ENCODE results near the gene MBP. TPM values are rescaled to one million over a fixed set of nuclear protein-coding genes. Genes with fewer than 3 reads are reported as not detected.

Gene MBP
- total and polyA plus RNA-seq, 2 of the 4 experiments (the other 2 are of a cell fraction) = 0.72 to 0.90 TPM

DNA sequence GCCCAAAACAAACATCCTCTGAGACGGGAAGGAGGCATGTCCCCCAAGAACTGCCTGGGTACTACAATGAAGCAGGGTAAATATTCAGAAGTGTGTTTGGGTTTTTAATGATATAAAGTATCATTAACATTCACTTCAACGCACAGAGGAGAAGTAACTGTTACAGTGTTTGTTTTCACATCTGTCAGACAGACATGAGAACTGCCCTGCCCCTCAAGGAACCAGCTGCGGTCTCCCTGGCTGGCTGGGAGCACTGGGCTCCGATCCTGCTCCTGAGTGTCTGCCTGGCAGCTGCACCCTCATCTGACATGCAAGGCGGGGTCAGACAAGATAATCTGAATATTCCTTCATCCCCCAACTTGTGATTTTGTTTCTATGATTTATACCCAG lies 75.6 kb downstream of the MBP start:
- Histone ChIP-seq H2AFZ (replicated peaks; ENCODE audit: low read length, poor library complexity) (peak overlapping the region; percentile 75), H3K4me1 (ENCODE audit: control insufficient read depth, insufficient read depth, low read length) (peaks cover 29% of the 10 kb centered on the region), H3K23ac (ENCODE audit: low read depth, low read length) (peak overlapping the region; percentile 13; the same call in 1 of the 2 replicates), H4K91ac (ENCODE audit: insufficient read depth, low read depth, low read length) (peak overlapping the region; percentile 86; the same call in 1 of the 2 replicates), H2BK15ac (ENCODE audit: low read depth, low read length) (peak overlapping the region; percentile 78; the same call in 2 of the 3 replicates), H4K8ac (ENCODE audit: low read depth in 2 of 2, low read length in 2 of 2) (peak overlapping the region; percentile 3 to 84; a peak in 3 of 4 replicates), H3K4ac (ENCODE audit: low read depth, low read length) (peak overlapping the region; percentile 79), H2AK5ac (ENCODE audit: low read depth, low read length) (peak overlapping the region; percentile 66), H3K9ac (ENCODE audit: low read depth, low read length) (no peak overlapping the region), H4K20me1 (ENCODE audit: insufficient read depth, low read length) (no peaks in the 10 kb centered on the region), H3K79me1 (ENCODE audit: low read depth in 1 of 2, low read length in 2 of 2) (no peaks in the 10 kb centered on the region; a peak in 1 of 4 replicates), H3K4me2 (ENCODE audit: low read depth, low read length) (no peak overlapping the region), H3K9me3 (ENCODE audit: control insufficient read depth, insufficient read depth, low read length) (no peaks in the 10 kb centered on the region), H2AK9ac (replicated peaks; ENCODE audit: low read depth, low read length, poor library complexity) (no peak overlapping the region), H2BK20ac (ENCODE audit: low read depth, low read length) (peak overlapping the region; percentile 84; the same call in 1 of the 2 replicates), H3K4me3 (ENCODE audit: insufficient read depth, low read depth, low read length) (no peak overlapping the region), H3K27ac (ENCODE audit: insufficient read depth, low read length) (peak overlapping the region; percentile 81; the same call in 1 of the 2 replicates), H3K56ac (ENCODE audit: extremely low read depth, insufficient read depth, low read length) (no peak overlapping the region), H2BK120ac (ENCODE audit: low read depth, low read length) (peak overlapping the region; percentile 92; the same call in 1 of the 2 replicates), H3K18ac (ENCODE audit: low read depth, low read length) (peak overlapping the region; percentile 81), H3K14ac (replicated peaks; ENCODE audit: low read depth, low read length) (peak overlapping the region; percentile 72), H2BK5ac (ENCODE audit: low read depth, low read length, poor library complexity, severe bottlenecking) (peak overlapping the region; percentile 4), H3K27me3 (ENCODE audit: control insufficient read depth, insufficient read depth, low read length) (no peaks in the 10 kb centered on the region), H3K36me3 (ENCODE audit: control insufficient read depth, insufficient read depth, low read length) (no peaks in the 10 kb centered on the region), H4K5ac (ENCODE audit: low read depth, low read length) (peak overlapping the region; percentile 77; the same call in 1 of the 2 replicates), H3K9me1 (ENCODE audit: insufficient read depth, low read length) (peaks cover 23% of the 10 kb centered on the region)
- BruUV-seq (replicated peaks) = no TSS peak
- ChIA-PET CTCF (no interaction called here), POLR2A (ENCODE audit: unreplicated experiment) (no interaction called here)
- dilution Hi-C loops (cut with HindIII; ENCODE audit: low sequenced_read_pairs, unreplicated experiment) (no loop called here), in situ Hi-C loops (cut with MboI; ENCODE audit: low sequenced_read_pairs) (no loop called here), intact Hi-C loops (cut with micrococcal nuclease) (no loop called here)
- DNase-seq (no peak), ATAC-seq (ENCODE audit: low read depth) (no peak)
- TF ChIP-seq NFE2L2 (IDR thresholded peaks at IDR 0.05; ENCODE audit: low read depth, low read length) (no peak), POLR2A (IDR thresholded peaks at IDR 0.05; ENCODE audit: low read depth, low read length) (no peak), BHLHE40 (IDR thresholded peaks at IDR 0.05; ENCODE audit: low read depth, low read length) (no peak), CEBPB (IDR thresholded peaks at IDR 0.05; ENCODE audit: low read depth, low read length) (no peak), RFX5 (IDR thresholded peaks at IDR 0.05; ENCODE audit: low read depth, low read length) (no peak), CHD1 (IDR thresholded peaks at IDR 0.05; ENCODE audit: low read depth, low read length) (no peak), RAD21 (IDR thresholded peaks at IDR 0.05; ENCODE audit: low read length) (no peak), MAZ (IDR thresholded peaks at IDR 0.05; ENCODE audit: borderline replicate concordance, low read depth, low read length) (no peak), RCOR1 (IDR thresholded peaks at IDR 0.05; ENCODE audit: insufficient replicate concordance, low read length) (no peak)
- TF ChIP-seq, protein P1, sequence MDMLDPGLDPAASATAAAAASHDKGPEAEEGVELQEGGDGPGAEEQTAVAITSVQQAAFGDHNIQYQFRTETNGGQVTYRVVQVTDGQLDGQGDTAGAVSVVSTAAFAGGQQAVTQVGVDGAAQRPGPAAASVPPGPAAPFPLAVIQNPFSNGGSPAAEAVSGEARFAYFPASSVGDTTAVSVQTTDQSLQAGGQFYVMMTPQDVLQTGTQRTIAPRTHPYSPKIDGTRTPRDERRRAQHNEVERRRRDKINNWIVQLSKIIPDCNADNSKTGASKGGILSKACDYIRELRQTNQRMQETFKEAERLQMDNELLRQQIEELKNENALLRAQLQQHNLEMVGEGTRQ (IDR thresholded peaks at IDR 0.05; ENCODE audit: low read depth, low read length) = no peak
- TF ChIP-seq, protein P2, sequence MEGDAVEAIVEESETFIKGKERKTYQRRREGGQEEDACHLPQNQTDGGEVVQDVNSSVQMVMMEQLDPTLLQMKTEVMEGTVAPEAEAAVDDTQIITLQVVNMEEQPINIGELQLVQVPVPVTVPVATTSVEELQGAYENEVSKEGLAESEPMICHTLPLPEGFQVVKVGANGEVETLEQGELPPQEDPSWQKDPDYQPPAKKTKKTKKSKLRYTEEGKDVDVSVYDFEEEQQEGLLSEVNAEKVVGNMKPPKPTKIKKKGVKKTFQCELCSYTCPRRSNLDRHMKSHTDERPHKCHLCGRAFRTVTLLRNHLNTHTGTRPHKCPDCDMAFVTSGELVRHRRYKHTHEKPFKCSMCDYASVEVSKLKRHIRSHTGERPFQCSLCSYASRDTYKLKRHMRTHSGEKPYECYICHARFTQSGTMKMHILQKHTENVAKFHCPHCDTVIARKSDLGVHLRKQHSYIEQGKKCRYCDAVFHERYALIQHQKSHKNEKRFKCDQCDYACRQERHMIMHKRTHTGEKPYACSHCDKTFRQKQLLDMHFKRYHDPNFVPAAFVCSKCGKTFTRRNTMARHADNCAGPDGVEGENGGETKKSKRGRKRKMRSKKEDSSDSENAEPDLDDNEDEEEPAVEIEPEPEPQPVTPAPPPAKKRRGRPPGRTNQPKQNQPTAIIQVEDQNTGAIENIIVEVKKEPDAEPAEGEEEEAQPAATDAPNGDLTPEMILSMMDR (conservative IDR thresholded peaks at IDR 0.05; ENCODE audit: low read depth, low read length) = no peak
- 69% methylated on average over 2 of the region's 5 CpGs; no CpG with 5 or more reads in 1 of the 2 experiments for WGBS, 2 experiments (ENCODE audit: extremely low coverage in 2 of 2, insufficient read length in 1 of 2)

Measured in IMR-90 (cell line).